CD14-positive monocyte (primary cell): ENCODE results near the gene OR51I1. TPM values are rescaled to one million over a fixed set of nuclear protein-coding genes. Genes with fewer than 3 reads are reported as not detected.

ENCODE experiments used
- DNase-seq, 3 donors: peaks; one replicate each; pipeline ENCODE4 v3.0.0-alpha.2; 2011 to 2022
- H2AFZ ChIP-seq: 2 replicates; pipeline ENCODE4 v1.6.0; 2012; ENCODE audit warnings: mild to moderate bottlenecking, low read depth, low read length, inconsistent platforms; ENCODE audit not compliant: insufficient read depth, poor library complexity, severe bottlenecking
- H3K27ac ChIP-seq, 2 donors: 1 replicate in 1 of 2; 2 replicates in 1 of 2; pipeline ENCODE4 v1.5.1; 2012 to 2013; ENCODE audit warnings: low read length in 2 of 2, control low read depth in 1 of 2, inconsistent platforms in 1 of 2, low read depth in 1 of 2, mild to moderate bottlenecking in 1 of 2
- H3K27me3 ChIP-seq, 2 donors: one replicate each; pipeline versions ENCODE4 v1.6.0 to v1.6.1; 2011 to 2013; ENCODE audit warnings: low read length in 2 of 2; ENCODE audit not compliant: control insufficient read depth in 2 of 2, insufficient read depth in 2 of 2
- H3K36me3 ChIP-seq, 2 donors: replicated peaks in 1 of 2; 1 replicate in 1 of 2; 2 replicates in 1 of 2; pipeline versions ENCODE4 v1.5.1 to v1.6.1; 2012 to 2013; ENCODE audit warnings: low read length in 2 of 2, control low read depth in 1 of 2, inconsistent platforms in 1 of 2, mild to moderate bottlenecking in 1 of 2; ENCODE audit not compliant: insufficient read depth in 2 of 2, control insufficient read depth in 1 of 2
- H3K4me1 ChIP-seq, 2 donors: 1 replicate in 1 of 2; 2 replicates in 1 of 2; pipeline versions ENCODE4 v1.5.1 to v1.6.1; 2012 to 2013; ENCODE audit warnings: low read length in 2 of 2, control low read depth in 1 of 2, inconsistent platforms in 1 of 2, mild to moderate bottlenecking in 1 of 2, moderate library complexity in 1 of 2; ENCODE audit not compliant: insufficient read depth in 2 of 2, control insufficient read depth in 1 of 2
- H3K4me2 ChIP-seq: replicated peaks from 2 replicates; pipeline ENCODE3; 2012; ENCODE audit warnings: low read length, moderate library complexity, mild to moderate bottlenecking; ENCODE audit not compliant: poor library complexity, severe bottlenecking; ENCODE audit errors: extremely low read depth
- H3K4me3 ChIP-seq, 3 experiments: fragments of 200-600 bp in 1 of 3; sonication (generic) in 1 of 3; replicated peaks in 1 of 3; 1 replicate in 2 of 3; 2 replicates in 1 of 3; pipeline ENCODE4 v1.5.1; 2011 to 2013; ENCODE audit warnings: low read length in 3 of 3, mild to moderate bottlenecking in 3 of 3, control low read depth in 2 of 3, low read depth in 2 of 3, inconsistent platforms in 1 of 3, moderate library complexity in 1 of 3
- H3K79me2 ChIP-seq: 2 replicates; pipeline ENCODE4 v1.6.0; 2012; ENCODE audit warnings: mild to moderate bottlenecking, control low read depth, inconsistent platforms, low read length, moderate library complexity; ENCODE audit not compliant: insufficient read depth
- H3K9ac ChIP-seq: 2 replicates; pipeline ENCODE4 v1.6.0; 2017; ENCODE audit warnings: low read length, mild to moderate bottlenecking; ENCODE audit not compliant: insufficient read depth, poor library complexity, severe bottlenecking
- H3K9me3 ChIP-seq, 2 donors: replicated peaks in 1 of 2; 1 replicate in 1 of 2; 2 replicates in 1 of 2; pipeline versions ENCODE4 v1.5.1 to v1.6.1; 2012 to 2013; ENCODE audit warnings: low read length in 2 of 2, control low read depth in 1 of 2; ENCODE audit not compliant: control insufficient read depth in 1 of 2, insufficient read depth in 1 of 2
- H4K20me1 ChIP-seq: 2 replicates; pipeline ENCODE4 v1.6.0; 2012; ENCODE audit warnings: mild to moderate bottlenecking, low read length, control low read depth, moderate library complexity; ENCODE audit not compliant: insufficient read depth
- H3K27ac Mint-ChIP-seq, 7 donors: one replicate each; pipeline ENCODE4 v1.8.0; 2020; ENCODE audit warnings: mild to moderate bottlenecking in 7 of 7, mixed read lengths in 7 of 7, moderate library complexity in 6 of 7, inconsistent platforms in 2 of 7
- H3K27me3 Mint-ChIP-seq, 3 donors: one replicate each; pipeline ENCODE4 v1.8.0; 2021 to 2022; ENCODE audit warnings: low read depth in 3 of 3, mild to moderate bottlenecking in 3 of 3, mixed read lengths in 3 of 3, moderate library complexity in 3 of 3, inconsistent platforms in 1 of 3
- H3K36me3 Mint-ChIP-seq, 2 donors: one replicate each; pipeline ENCODE4 v1.8.0; 2020; ENCODE audit warnings: mixed read lengths in 2 of 2, inconsistent platforms in 1 of 2, mild to moderate bottlenecking in 1 of 2
- H3K4me1 Mint-ChIP-seq: one replicate; pipeline ENCODE4 v1.8.0; 2020; ENCODE audit warnings: mild to moderate bottlenecking, mixed read lengths
- H3K4me3 Mint-ChIP-seq, 2 donors: one replicate each; pipeline ENCODE4 v1.8.0; 2020; ENCODE audit warnings: mild to moderate bottlenecking in 2 of 2, mixed read lengths in 2 of 2, moderate library complexity in 1 of 2
- H3K9me3 Mint-ChIP-seq, 7 donors: one replicate each; pipeline ENCODE4 v1.8.0; 2020 to 2022; ENCODE audit warnings: mixed read lengths in 7 of 7, mild to moderate bottlenecking in 6 of 7, moderate library complexity in 6 of 7, inconsistent platforms in 2 of 7
- CTCF ChIP-seq: fragments of 200-600 bp; IDR thresholded peaks from one replicate; pipeline ENCODE4 v1.8.0; 2022; ENCODE audit warnings: antibody characterized with exemption, mild to moderate bottlenecking
- WGBS: methylation state at CpG from one replicate; pipeline ENCODE4 v1.1.5; 2013; ENCODE audit warnings: missing lambda C conversion rate; ENCODE audit not compliant: insufficient coverage; 5-methylcytosine and 5-hydroxymethylcytosine counted together
- intact Hi-C, 2 donors: fragments of 100-400 bp; cut with micrococcal nuclease; formaldehyde crosslinking; loops; one replicate each; pipeline versions ENCODE4 v1.15.0 to v1.15.1; 2023
- polyA plus RNA-seq, 3 donors: library from polyadenylated mRNA; depleted of rRNA in 1 of 3; unstranded in 2 of 3; stranded (reverse) in 1 of 3; fragments of 300-500 nt in 2 of 3; fragments of >200 nt in 1 of 3; fragmentation: Illumina TruSeq in 2 of 3; gene quantifications; 1 replicate in 2 of 3; 2 replicates in 1 of 3; pipeline ENCODE4 v1.2.3, GENCODE V29; 2012 to 2021

Gene OR51I1
- polyA plus RNA-seq, 3 donors = not detected

- H3K79me2 ChIP-seq = no peaks in the 10 kb centered on the region
- Mint-ChIP-seq H3K27me3 (peaks cover 0 to 2% (median 0%) of the 10 kb centered on the region in 3 donors), H3K4me3 (no peak overlapping the region), H3K4me1 (no peaks in the 10 kb centered on the region), H3K27ac (no peak overlapping the region), H3K9me3 (no peaks in the 10 kb centered on the region), H3K36me3 (no peaks in the 10 kb centered on the region)
- intact Hi-C loops = loop anchor here (1.0 to 5.0 kb wide), 2 partner anchors 331 to 332 kb away; partner anchors contain the start of gene OR52N2 (in 2 of the 2)
- TF ChIP-seq CTCF = peak; percentile 88
- H3K4me1 ChIP-seq = no peaks in the 10 kb centered on the region
- no peak overlapping the region for H2AFZ ChIP-seq
- H3K4me3 ChIP-seq = no peak overlapping the region
- no peak overlapping the region for H3K9ac ChIP-seq
- DNase-seq = peak; percentile 19 to 57 (median 55)
- no peaks in the 10 kb centered on the region for H3K36me3 ChIP-seq
- H3K27me3 ChIP-seq = no peaks in the 10 kb centered on the region
- no peak overlapping the region for H3K27ac ChIP-seq
- WGBS = no CpG with 5 or more reads among the region's 2 CpGs
- H3K4me2 ChIP-seq = no peak overlapping the region
- H3K9me3 ChIP-seq = no peaks in the 10 kb centered on the region
- H4K20me1 ChIP-seq = no peaks in the 10 kb centered on the region
Observed at GRCh38 chr11:5476186-5476819, 35.0 kb upstream of the OR51I1 start.

GRCh38 chr11:5473921-5474320 is 32.6 kb upstream of the OR51I1 start:
- no peaks in the 10 kb centered on the region for H3K79me2 ChIP-seq
- no peak overlapping the region for H3K27ac Mint-ChIP-seq
- DNase-seq = no peak
- H3K9me3 Mint-ChIP-seq = peaks cover 0 to 1% (median 0%) of the 10 kb centered on the region in 7 donors
- no peaks in the 10 kb centered on the region for H3K36me3 Mint-ChIP-seq
- no peak for TF ChIP-seq CTCF
- intact Hi-C loops = no loop called here
- no peaks in the 10 kb centered on the region for H3K36me3 ChIP-seq
- H3K27ac ChIP-seq = no peak overlapping the region
- no peak overlapping the region for H3K4me3 Mint-ChIP-seq
- H3K27me3 Mint-ChIP-seq = peaks cover 0 to 3% (median 0%) of the 10 kb centered on the region in 3 donors
- H3K9ac ChIP-seq = no peak overlapping the region
- no peak overlapping the region for H3K4me3 ChIP-seq
- H3K9me3 ChIP-seq = no peaks in the 10 kb centered on the region
- H3K4me1 Mint-ChIP-seq = peaks cover 4% of the 10 kb centered on the region
- H2AFZ ChIP-seq = no peak overlapping the region
- H4K20me1 ChIP-seq = no peaks in the 10 kb centered on the region
- H3K4me1 ChIP-seq = no peaks in the 10 kb centered on the region
- no peak overlapping the region for H3K4me2 ChIP-seq
- no peaks in the 10 kb centered on the region for H3K27me3 ChIP-seq
